ENCODE results near the gene PDXP.
"Not testable (repeated sequence)": the region's sequence is repeated elsewhere in the genome, so short reads cannot be mapped to it uniquely, and the experiment has no call there.

PDXP gene, protein sequence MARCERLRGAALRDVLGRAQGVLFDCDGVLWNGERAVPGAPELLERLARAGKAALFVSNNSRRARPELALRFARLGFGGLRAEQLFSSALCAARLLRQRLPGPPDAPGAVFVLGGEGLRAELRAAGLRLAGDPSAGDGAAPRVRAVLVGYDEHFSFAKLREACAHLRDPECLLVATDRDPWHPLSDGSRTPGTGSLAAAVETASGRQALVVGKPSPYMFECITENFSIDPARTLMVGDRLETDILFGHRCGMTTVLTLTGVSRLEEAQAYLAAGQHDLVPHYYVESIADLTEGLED

DNA sequence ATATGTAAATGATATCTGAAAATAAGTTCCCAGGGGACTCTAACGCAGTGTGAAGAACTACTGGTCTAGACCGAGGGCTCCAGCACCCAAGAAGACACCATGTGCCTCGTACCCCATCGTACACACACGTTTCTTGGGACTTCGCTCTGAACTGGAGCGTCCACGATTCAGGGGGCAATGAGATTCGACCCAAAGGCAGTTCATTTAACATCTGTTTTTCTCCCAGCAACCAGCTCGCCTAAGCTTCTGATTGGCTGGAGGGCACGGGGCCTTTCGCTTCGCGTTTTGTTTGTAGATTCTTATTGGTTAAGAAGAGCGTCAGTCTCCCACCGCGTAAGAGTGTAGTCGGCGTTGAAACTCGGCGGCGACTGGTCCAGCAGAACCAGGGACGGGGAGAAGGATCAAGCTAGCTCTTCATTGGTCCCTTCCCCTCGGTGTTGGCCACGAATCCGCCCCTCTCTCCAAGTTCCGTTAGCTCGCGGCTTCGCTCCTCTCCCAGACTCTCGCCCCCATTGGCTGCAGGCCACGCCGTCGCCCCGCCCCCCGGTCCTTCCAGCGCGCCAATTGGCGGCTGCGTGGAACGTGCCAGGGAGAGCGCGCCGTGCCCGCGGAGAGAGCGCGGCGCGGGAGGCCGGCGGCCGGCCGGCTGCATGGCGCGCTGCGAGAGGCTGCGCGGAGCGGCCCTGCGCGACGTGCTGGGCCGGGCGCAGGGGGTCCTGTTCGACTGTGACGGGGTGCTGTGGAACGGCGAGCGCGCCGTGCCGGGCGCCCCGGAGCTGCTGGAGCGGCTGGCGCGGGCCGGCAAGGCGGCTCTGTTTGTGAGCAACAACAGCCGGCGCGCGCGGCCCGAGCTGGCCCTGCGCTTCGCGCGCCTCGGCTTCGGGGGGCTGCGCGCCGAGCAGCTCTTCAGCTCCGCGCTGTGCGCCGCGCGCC is at the start of gene PDXP:
Gene PDXP (plus strand): TSS at position 591 of the 933 bp plus-strand sequence. CDS start 60 bp downstream, at position 651.
- DNase-seq = peak; percentile 97

DNA sequence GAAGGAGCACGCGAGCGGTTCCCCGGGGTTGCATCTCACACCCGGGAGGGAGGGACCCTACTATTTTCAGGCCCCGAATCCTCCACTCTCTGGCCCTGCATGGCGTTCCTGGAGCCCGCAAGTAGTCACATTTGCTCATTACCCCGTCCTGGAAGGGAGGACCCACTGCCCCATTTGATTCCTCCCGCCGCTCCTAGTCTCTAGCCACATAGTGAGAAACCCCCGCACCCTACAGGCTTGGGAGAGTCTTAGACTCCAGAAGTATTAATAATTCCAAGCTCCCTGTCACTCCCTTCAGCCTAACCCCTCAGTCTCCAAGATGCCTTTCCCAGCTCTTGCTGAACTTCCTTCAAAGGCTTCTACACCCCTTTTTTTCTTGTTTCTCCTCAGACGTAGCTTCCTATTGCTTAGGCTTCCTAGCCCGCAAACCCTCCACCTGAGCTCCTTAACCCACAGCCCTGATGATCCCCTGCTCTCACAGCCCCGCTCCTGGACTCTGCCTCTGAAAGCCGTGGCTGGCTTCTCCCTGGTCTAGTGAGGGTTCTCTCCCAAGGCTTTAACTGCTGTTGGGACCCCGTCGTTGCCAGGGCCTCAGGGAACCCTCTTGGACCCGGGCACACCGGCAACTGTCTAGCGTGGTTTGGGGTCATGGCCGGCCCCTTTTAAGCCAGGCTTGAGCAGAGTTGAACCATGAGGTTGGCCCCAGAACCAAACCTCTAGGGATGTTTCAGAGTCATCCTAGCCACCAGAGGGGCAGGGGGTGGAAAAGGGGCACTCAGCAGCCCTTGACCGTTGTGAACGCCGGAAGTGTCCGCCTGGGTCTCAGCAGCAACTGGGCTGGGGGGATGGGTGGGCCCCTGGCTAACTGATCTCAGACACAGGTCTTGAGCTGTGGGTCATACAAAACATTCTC is 49.0 kb upstream of the PDXP start:
- DNase-seq = no peak

GRCh38 chr22:37610153-37610475 is 48.4 kb upstream of the PDXP start:
- not testable (repeated sequence) for DNase-seq

DNA sequence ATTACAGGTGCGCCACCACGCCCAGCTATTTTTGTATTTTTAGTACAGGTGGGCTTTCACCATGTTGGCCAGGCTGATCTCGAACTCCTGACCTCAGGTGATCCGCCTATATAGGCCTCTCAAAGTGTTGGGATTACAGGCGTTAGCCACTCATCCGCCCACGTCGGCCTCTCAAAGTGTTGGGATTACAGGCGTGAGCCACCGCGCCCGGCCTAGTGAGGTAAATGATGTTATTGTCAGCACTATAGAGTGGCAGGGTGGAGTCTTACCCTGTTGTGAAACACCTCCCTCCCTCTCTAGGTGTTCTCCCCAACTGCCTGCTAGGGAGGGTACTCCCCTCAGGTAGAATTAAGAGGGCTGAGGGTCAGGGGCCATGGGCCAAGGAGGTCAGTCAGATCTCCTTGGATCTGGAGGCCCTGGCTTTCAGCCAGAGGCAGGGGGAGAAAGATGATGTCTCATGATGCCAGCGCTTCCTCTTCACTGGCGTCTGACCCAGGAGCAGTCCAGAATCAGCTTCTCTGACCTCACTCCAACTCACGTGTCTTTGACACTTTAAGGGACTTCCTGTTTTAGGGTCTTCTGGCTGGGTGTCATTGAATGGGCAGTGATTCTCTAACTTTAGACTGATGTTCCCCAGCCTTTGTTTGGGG is 47.9 kb upstream of the PDXP start:
- DNase-seq = no peak

DNA sequence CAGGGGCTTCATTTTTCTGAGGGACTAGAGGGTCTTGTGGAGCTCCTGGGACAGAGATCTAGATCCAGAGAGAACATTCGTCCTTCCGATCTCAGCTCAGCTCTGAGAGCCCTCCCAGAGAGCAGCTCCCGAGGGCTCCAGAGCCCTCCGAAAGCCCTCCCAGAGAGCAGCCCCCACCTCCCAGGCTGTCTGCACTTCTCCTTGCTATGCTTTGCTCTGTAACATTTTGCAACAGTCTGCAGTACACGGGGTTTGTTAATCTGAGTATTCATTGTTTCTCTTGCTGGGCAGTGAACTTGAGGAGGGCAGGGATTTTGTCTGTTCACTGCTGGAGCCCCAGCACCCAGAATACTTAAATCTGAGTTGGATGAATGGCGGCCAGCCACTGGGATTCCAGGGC is 47.3 kb upstream of the PDXP start:
- DNase-seq = no peak

DNA sequence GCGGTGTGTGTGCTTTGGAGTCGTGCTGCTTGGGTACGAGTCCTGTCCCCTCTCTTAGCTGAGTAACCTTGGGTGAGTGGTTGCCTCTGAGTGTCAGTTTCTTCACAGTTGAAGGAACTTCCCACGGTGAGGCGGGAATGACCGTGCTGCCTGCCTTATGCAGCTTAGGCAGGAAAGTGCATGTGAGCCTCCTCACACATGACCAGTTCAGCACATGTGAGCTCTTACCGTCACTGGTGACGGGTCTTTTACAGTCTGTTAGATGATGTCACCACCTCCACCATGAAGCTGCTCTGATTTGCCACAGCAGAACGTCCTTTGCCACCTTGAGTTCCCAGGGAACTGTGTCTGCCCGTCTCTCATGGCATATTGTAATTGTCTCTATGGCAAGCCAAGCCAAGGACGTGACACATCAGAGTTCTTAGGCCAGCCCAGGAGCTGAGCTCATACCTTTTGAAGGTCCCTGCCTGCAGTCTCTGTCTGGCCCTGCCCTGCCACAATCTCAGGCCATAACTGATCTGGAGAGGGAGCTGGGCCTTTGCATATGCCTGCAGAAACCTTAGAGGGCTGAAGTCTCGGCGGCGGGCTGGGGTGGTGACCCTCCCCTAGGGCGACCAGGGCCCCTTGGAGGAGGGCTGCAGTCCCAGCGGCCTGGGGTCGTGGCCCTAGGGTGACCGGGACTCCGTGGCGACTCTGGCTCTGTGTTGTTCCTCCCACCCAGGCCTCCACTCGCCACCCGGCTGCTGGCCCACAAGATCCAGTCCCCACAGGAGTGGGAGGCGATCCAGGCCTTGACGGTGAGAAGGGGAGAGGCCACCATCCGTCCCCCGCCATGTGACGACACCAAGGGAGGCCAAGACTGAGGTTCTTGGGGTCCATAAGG is 42.1 kb upstream of the PDXP start:
- DNase-seq = no peak

DNA sequence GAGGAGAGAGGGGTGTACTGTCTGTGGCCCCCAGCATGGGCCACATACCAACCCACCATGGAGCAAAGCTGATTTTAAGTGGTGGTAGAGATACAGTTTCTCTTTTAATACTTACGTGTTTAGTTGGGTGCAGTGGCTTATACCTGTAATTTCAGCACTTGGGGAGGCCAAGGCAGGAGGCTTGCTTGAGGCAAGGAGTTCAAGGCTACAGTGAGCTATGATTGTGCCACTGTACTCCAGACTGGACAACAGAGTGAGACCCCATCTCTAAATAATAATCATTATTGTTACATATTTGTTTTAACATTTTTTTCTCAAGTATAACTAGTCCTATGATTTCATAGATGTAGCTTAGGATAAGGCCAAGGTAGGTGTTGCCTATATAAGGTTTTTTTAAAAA is 41.1 kb upstream of the PDXP start:
- no peak for DNase-seq

DNA sequence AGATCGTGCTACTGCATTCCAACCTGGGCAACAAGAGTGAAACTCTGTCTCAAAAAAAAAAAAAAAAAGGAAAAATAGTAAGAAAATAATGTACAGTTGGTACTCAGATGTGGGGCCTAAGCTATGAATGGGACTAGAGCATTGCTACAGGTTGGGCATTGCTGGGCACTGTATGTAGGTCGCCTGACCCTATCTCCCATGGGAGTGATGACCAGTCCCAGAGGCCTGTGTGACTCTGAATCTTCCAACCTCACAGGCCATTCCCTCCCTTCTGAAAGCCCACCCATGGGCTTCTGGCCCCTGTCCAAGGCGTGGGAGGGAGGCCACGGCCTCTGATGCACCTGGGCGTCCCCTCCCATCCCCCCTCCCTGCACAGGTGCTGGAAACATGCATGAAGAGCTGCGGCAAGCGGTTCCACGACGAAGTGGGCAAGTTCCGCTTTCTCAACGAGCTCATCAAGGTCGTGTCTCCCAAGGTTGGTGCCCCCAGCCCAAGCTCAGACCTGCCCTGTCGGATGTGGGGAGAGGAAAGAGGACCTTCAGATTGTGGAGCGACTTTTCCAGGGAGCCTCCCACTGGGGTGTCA is 40.4 kb upstream of the PDXP start:
- DNase-seq = no peak

GRCh38 chr22:37618674-37619073 is 39.8 kb upstream of the PDXP start:
- no peak for DNase-seq

GRCh38 chr22:37619991-37620390 is 38.5 kb upstream of the PDXP start:
- no peak for DNase-seq

DNA sequence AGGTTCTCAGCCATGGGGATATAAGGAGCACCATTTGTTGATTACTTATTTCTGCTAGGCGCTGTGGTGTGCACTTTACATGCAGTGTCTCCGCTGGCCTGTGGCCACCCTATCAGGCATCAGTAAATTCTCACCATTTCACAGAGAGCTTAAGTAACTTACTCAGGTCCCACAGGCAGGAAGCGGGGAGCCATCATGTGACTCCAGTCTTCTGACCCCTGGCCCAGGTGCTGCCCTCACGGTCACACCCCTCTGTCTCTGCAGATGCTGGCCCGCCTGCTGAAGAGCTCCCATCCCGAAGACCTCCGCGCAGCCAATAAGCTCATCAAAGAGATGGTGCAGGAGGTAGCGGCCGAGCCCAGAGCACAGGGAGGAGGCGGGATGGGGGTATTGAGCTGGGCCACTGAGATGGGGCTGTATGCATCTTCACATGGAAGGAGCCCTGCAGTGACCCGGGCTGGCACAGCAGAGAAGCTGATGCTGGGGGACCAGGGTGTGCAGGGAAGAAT is 37.1 kb upstream of the PDXP start:
- DNase-seq = no peak

- DNase-seq = peak; percentile 77
These were observed 35.2 kb upstream of the PDXP start for GRCh38 chr22:37623075-37624016.

DNA sequence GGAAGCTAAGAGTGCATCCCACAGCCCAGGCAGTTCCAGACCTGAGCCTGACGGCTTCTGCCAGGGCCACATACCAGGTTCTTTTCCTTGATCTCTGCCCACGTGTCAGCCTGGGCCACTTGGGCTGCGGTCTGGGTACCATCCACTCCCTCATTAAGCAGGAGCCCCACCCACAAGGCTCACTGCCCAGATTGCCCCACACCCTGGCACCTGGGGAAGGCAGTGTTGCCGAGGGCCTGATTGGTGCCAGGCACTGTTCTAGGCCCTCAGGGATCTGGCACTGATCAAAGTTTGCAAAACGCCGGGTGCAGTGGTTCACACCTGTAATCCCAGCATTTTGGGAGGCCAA is 34.5 kb upstream of the PDXP start:
- DNase-seq = no peak

DNA sequence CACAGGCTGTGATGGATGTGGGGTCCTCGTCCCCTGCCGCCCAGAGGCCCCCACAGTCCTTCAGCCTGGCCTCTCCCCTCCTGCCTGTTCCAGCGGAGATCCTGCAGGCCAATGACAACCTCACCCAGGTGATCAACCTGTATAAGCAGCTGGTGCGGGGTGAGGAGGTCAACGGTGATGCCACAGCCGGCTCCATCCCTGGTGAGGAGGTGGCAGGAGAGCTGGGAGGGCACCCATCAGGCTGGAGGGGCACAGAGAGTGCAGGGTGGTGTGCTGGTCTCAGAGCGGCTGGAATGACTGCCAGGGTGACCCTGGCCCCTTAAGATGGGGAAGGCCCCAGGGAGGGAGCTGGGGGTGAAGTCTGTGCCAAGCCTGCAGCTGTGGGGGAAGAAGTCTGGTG is 33.6 kb upstream of the PDXP start:
- DNase-seq = no peak

DNA sequence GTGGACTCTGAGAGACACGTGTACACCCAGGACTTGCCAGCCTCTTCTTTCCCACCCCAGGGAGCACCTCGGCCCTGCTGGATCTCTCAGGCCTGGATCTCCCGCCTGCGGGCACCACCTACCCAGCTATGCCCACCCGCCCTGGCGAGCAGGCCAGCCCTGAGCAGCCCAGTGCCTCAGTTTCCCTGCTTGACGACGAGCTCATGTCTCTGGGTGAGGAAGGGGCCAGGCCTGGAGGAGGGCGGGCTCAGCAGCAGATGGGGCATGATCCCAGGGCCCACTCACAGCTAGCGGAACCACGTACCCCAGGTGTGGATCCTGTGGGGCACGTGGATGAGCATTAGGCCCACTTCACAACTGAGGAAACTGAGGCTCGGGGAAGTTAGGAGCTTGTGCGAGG is 32.8 kb upstream of the PDXP start:
- DNase-seq = no peak

- DNase-seq = no peak
These were observed 32.4 kb upstream of the PDXP start for GRCh38 chr22:37626144-37626543.

- DNase-seq = no peak
These were observed 31.9 kb upstream of the PDXP start for GRCh38 chr22:37626556-37627075.

- no peak for DNase-seq
These were observed 31.4 kb upstream of the PDXP start for GRCh38 chr22:37627121-37627520.

GRCh38 chr22:37627545-37627944 is 31.0 kb upstream of the PDXP start:
- no peak for DNase-seq

DNA sequence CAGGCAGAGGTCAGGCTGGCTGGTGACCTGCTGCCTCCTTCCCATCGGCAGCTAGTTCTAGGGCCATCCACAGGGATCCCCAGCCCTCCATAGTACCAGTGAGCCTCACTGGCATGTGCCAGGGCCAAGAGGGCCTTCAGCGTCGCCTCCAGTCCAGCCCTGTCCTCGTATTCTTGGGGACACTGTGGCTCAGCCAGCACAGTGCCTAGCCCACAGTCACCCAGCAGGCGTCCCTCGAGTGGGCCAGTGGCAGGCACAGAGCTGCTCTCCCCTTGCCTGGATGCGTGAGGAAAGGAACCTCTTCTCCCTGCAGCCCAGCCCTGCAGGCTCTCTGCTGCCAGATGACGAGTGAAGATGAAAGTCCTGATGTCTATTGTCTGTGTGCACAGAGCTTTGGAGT is 29.7 kb upstream of the PDXP start:
- no peak for DNase-seq

Measured in retina (tissue), 1 donor.